HG03039 (cell line): ENCODE data around the gene KIF19.

Experiments used
- ATAC-seq: cut with Tn5 transposase; IDR thresholded peaks from one replicate; pipeline ENCODE4 v1.9.1; 2021; ENCODE audit warnings: mild to moderate bottlenecking, moderate library complexity; ENCODE audit not compliant: unreplicated experiment

The KIF19 gene

GRCh38 chr17:74337834-74338500, 11.9 kb downstream of the KIF19 start:
- ATAC-seq: no peak

- ATAC-seq: no peak
Observed at GRCh38 chr17:74339537-74340195, 13.6 kb downstream of the KIF19 start.

- ATAC-seq: no peak
Observed at GRCh38 chr17:74340470-74341023, 14.5 kb downstream of the KIF19 start.

- no peak for ATAC-seq
Observed at GRCh38 chr17:74342224-74342623, 16.2 kb downstream of the KIF19 start.

- ATAC-seq: no peak
Observed at GRCh38 chr17:74343121-74343520, 17.1 kb downstream of the KIF19 start.

- ATAC-seq: no peak
Observed at GRCh38 chr17:74343526-74344284, 17.7 kb downstream of the KIF19 start.

- ATAC-seq: no peak
Observed at GRCh38 chr17:74344658-74345057, 18.6 kb downstream of the KIF19 start.

GRCh38 chr17:74345433-74346241, 19.6 kb downstream of the KIF19 start:
- no peak for ATAC-seq

- ATAC-seq: no peak
Observed at GRCh38 chr17:74347646-74348045, 21.6 kb downstream of the KIF19 start.

- no peak for ATAC-seq
Observed at GRCh38 chr17:74349120-74349519, 23.1 kb downstream of the KIF19 start.

- no peak for ATAC-seq
Observed at GRCh38 chr17:74350486-74350885, 24.5 kb downstream of the KIF19 start.

GRCh38 chr17:74351552-74352210, 25.7 kb downstream of the KIF19 start:
- ATAC-seq: no peak

- ATAC-seq: no peak
Observed at GRCh38 chr17:74353446-74354060, 27.5 kb downstream of the KIF19 start.

- ATAC-seq: no peak
Observed at GRCh38 chr17:74354123-74354522, 28.1 kb downstream of the KIF19 start.

GRCh38 chr17:74354561-74354960, 28.5 kb downstream of the KIF19 start:
- no peak for ATAC-seq

GRCh38 chr17:74355065-74355464, 29.0 kb downstream of the KIF19 start:
- ATAC-seq: no peak

- ATAC-seq: no peak
Observed at GRCh38 chr17:74356646-74357465, 30.8 kb downstream of the KIF19 start.

GRCh38 chr17:74357466-74357809, 31.4 kb downstream of the KIF19 start:
- ATAC-seq: no peak

GRCh38 chr17:74358697-74359096, 32.7 kb downstream of the KIF19 start:
- ATAC-seq: no peak
